Measurements from ENCODE around the gene DVL1. TPM values are rescaled to one million over a fixed set of nuclear protein-coding genes. Genes with fewer than 3 reads are reported as not detected.

DVL1 gene
- total and polyA plus RNA-seq, 4 donors, result 39.2 to 79.1 (median 62.8) TPM

GRCh38 chr1:1303736-1304135 lies 45.5 kb downstream of the DVL1 start:
- 93 to 94% methylated on average over 13 of the region's 13 CpGs for WGBS, 2 donors
- no peak for TF ChIP-seq CTCF (IDR thresholded peaks at IDR 0.05; ENCODE audit: control extremely low read depth, extremely low read depth)
- Histone ChIP-seq H3K4me1 (ENCODE audit: control insufficient read depth in 5 of 5, insufficient read depth in 5 of 5, low read length in 5 of 5) (peaks cover 11 to 30% (median 17%) of the 10 kb centered on the region in 5 donors), H3K27me3 (ENCODE audit: control insufficient read depth in 3 of 3, insufficient read depth in 3 of 3, low read length in 2 of 3) (no peaks in the 10 kb centered on the region), H3K36me3 (ENCODE audit: control insufficient read depth in 4 of 4, insufficient read depth in 4 of 4, low read length in 4 of 4) (peaks cover 0 to 4% (median 0%) of the 10 kb centered on the region in 4 donors), H3K9ac (ENCODE audit: insufficient read depth in 1 of 2, low read length in 2 of 2) (no peak overlapping the region), H3K9me3 (ENCODE audit: control insufficient read depth in 4 of 4, insufficient read depth in 3 of 4, low read length in 3 of 4) (no peaks in the 10 kb centered on the region), H3K27ac (ENCODE audit: low read depth in 1 of 2, low read length in 1 of 2) (no peak overlapping the region), H3K4me3 (no peak overlapping the region)
- ATAC-seq (ENCODE audit: insufficient read depth, low FRiP score) (no peak), DNase-seq (no peak)

GRCh38 chr1:1302951-1303509 lies 46.2 kb downstream of the DVL1 start:
- no peaks in the 10 kb centered on the region for H3K27me3 ChIP-seq (ENCODE audit: control insufficient read depth in 3 of 3, insufficient read depth in 3 of 3, low read length in 2 of 3)
- ATAC-seq (ENCODE audit: insufficient read depth, low FRiP score), result no peak
- peaks cover 11 to 30% (median 17%) of the 10 kb centered on the region in 5 donors for H3K4me1 ChIP-seq (ENCODE audit: control insufficient read depth in 5 of 5, insufficient read depth in 5 of 5, low read length in 5 of 5)
- TF ChIP-seq CTCF (IDR thresholded peaks at IDR 0.05; ENCODE audit: control extremely low read depth, extremely low read depth), result no peak
- H3K9ac ChIP-seq (ENCODE audit: insufficient read depth in 1 of 2, low read length in 2 of 2), result no peak overlapping the region
- DNase-seq, result no peak
- WGBS, 2 donors, result 84 to 85% methylated on average over 27 to 31 of the region's 31 CpGs
- H3K4me3 ChIP-seq, result no peak overlapping the region
- H3K36me3 ChIP-seq (ENCODE audit: control insufficient read depth in 4 of 4, insufficient read depth in 4 of 4, low read length in 4 of 4), result peaks cover 0 to 4% (median 0%) of the 10 kb centered on the region in 4 donors
- no peak overlapping the region for H3K27ac ChIP-seq (ENCODE audit: low read depth in 1 of 2, low read length in 1 of 2)
- no peaks in the 10 kb centered on the region for H3K9me3 ChIP-seq (ENCODE audit: control insufficient read depth in 4 of 4, insufficient read depth in 3 of 4, low read length in 3 of 4)

- DNase-seq, result no peak
- Histone ChIP-seq H3K4me3 (no peak overlapping the region), H3K4me1 (ENCODE audit: control insufficient read depth in 5 of 5, insufficient read depth in 5 of 5, low read length in 5 of 5) (peaks cover 11 to 28% (median 15%) of the 10 kb centered on the region in 5 donors), H3K36me3 (ENCODE audit: control insufficient read depth in 4 of 4, insufficient read depth in 4 of 4, low read length in 4 of 4) (peaks cover 0 to 8% (median 0%) of the 10 kb centered on the region in 4 donors), H3K27ac (ENCODE audit: low read depth in 1 of 2, low read length in 1 of 2) (no peak overlapping the region), H3K9me3 (ENCODE audit: control insufficient read depth in 4 of 4, insufficient read depth in 3 of 4, low read length in 3 of 4) (no peaks in the 10 kb centered on the region), H3K9ac (ENCODE audit: insufficient read depth in 1 of 2, low read length in 2 of 2) (no peak overlapping the region), H3K27me3 (ENCODE audit: control insufficient read depth in 3 of 3, insufficient read depth in 3 of 3, low read length in 2 of 3) (no peaks in the 10 kb centered on the region)
- no peak for TF ChIP-seq CTCF (IDR thresholded peaks at IDR 0.05; ENCODE audit: control extremely low read depth, extremely low read depth)
- 93 to 94% methylated on average over 8 to 9 of the region's 9 CpGs for WGBS, 2 donors
- ATAC-seq (ENCODE audit: insufficient read depth, low FRiP score), result no peak
Observed at GRCh38 chr1:1302006-1302430, 47.2 kb downstream of the DVL1 start.

- TF ChIP-seq CTCF (IDR thresholded peaks at IDR 0.05; ENCODE audit: control extremely low read depth, extremely low read depth), result no peak
- H3K27ac ChIP-seq (ENCODE audit: low read depth in 1 of 2, low read length in 1 of 2), result no peak overlapping the region
- no peak overlapping the region for H3K4me3 ChIP-seq
- 86 to 90% methylated on average over 12 of the region's 12 CpGs for WGBS, 2 donors
- peaks cover 0 to 14% (median 4%) of the 10 kb centered on the region in 4 donors for H3K36me3 ChIP-seq (ENCODE audit: control insufficient read depth in 4 of 4, insufficient read depth in 4 of 4, low read length in 4 of 4)
- no peak overlapping the region for H3K9ac ChIP-seq (ENCODE audit: insufficient read depth in 1 of 2, low read length in 2 of 2)
- H3K27me3 ChIP-seq (ENCODE audit: control insufficient read depth in 3 of 3, insufficient read depth in 3 of 3, low read length in 2 of 3), result no peaks in the 10 kb centered on the region
- no peak for ATAC-seq (ENCODE audit: insufficient read depth, low FRiP score)
- peaks cover 2 to 13% (median 4%) of the 10 kb centered on the region in 5 donors for H3K4me1 ChIP-seq (ENCODE audit: control insufficient read depth in 5 of 5, insufficient read depth in 5 of 5, low read length in 5 of 5)
- no peaks in the 10 kb centered on the region for H3K9me3 ChIP-seq (ENCODE audit: control insufficient read depth in 4 of 4, insufficient read depth in 3 of 4, low read length in 3 of 4)
- no peak for DNase-seq
Observed at GRCh38 chr1:1300352-1300739, 48.9 kb downstream of the DVL1 start.

Measured in lung (tissue), 12 donors.